Measurements from ENCODE around the gene STEEP1. TPM values are rescaled to one million over a fixed set of nuclear protein-coding genes. Genes with fewer than 3 reads are reported as not detected.

STEEP1 gene
- total and polyA plus RNA-seq, 2 of the 13 experiments (the other 11 are each of a cell fraction or from before 2014, with no cell fraction given), result 7.7 to 23.1 TPM

DNA sequence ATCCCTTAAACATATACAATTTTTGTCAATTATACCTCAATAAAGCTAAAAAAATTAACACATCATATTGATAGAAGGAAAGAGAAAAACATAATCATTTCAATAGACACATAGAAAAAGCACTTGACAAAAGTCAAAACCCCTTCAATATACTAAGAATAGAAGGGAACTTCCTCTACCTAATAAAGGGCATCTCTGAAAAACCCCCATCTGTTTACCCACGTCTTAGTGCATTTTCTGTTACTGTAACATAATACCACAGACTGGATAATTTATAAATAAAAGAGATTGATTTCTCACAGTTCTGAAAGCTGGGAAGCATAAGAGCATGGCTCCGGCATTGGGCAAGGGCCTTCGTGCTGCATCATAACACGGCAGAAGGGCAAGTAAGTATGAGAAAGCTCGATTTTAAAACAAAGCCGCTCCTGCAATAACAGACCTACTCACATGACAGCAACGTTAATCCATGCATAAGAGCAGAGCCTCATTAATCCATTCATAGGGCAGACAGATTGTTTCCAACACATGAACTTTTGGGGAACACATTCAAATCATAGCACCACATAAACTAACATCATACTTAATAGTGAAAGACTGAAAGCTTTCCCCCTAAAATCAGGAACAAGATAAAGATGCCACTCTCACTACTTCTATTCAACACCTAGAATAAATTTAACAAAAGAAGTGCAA, 15.7 kb downstream of the STEEP1 start (continued):
- no peak for TF ChIP-seq KDM5B (CRISPR knock-in tag; IDR thresholded peaks at IDR 0.05; ENCODE audit: borderline replicate concordance)
- TF ChIP-seq, protein P1, sequence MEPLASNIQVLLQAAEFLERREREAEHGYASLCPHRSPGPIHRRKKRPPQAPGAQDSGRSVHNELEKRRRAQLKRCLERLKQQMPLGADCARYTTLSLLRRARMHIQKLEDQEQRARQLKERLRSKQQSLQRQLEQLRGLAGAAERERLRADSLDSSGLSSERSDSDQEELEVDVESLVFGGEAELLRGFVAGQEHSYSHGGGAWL (CRISPR knock-in tag; IDR thresholded peaks at IDR 0.05), result no peak
- TF ChIP-seq ZNF124 (CRISPR knock-in tag; IDR thresholded peaks at IDR 0.05), result no peak
- TF ChIP-seq, protein P2, sequence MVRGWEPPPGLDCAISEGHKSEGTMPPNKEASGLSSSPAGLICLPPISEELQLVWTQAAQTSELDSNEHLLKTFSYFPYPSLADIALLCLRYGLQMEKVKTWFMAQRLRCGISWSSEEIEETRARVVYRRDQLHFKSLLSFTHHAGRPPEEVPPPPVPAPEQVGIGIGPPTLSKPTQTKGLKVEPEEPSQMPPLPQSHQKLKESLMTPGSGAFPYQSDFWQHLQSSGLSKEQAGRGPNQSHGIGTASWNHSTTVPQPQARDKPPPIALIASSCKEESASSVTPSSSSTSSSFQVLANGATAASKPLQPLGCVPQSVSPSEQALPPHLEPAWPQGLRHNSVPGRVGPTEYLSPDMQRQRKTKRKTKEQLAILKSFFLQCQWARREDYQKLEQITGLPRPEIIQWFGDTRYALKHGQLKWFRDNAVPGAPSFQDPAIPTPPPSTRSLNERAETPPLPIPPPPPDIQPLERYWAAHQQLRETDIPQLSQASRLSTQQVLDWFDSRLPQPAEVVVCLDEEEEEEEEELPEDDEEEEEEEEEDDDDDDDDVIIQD (CRISPR knock-in tag; IDR thresholded peaks at IDR 0.05; ENCODE audit: low read depth), result no peak
- TF ChIP-seq RELA (CRISPR knock-in tag; IDR thresholded peaks at IDR 0.05), result no peak
- TF ChIP-seq, protein P3, sequence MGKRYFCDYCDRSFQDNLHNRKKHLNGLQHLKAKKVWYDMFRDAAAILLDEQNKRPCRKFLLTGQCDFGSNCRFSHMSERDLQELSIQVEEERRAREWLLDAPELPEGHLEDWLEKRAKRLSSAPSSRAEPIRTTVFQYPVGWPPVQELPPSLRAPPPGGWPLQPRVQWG (CRISPR knock-in tag; IDR thresholded peaks at IDR 0.05; ENCODE audit: borderline replicate concordance, low read depth), result no peak
- TF ChIP-seq NPAS2 (CRISPR knock-in tag; IDR thresholded peaks at IDR 0.05; ENCODE audit: borderline replicate concordance), result no peak

DNA sequence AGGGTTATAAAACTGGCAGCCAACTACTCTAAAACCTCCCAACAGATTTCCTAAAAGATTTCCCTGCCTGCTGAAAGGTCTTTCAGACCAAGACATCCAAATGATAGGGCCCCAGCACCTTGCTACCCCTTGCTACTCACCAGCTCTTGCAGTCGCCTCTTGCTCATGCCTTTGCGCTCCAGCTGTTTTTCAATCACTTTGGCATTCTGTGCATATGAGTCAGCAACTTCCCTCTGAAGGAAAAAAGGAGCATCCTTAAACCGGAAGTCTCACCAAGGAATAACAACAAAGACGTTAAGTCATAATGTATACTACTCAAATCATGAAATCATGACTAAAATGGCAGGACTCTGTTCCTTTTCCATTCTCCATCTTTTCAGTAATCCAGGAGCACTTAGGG, 24.0 kb downstream of the STEEP1 start:
- no peaks in the 10 kb centered on the region for H3K79me2 ChIP-seq (ENCODE audit: insufficient read depth, low read length)
- no peak for DNase-seq (ENCODE audit: low spot score)
- intact Hi-C loops (cut with micrococcal nuclease; ENCODE audit: unreplicated experiment) (no loop called here), in situ Hi-C loops (cut with HindIII; ENCODE audit: extremely low pct_ligation_motif_present, low pct_unique_long_range_greater_than_20kb) (no loop called here)
- peaks cover 0 to 9% of the 10 kb centered on the region in 2 experiments; a peak in 3 of 5 replicates for H3K36me3 ChIP-seq (replicated peaks in 1 of 2; ENCODE audit: control insufficient read depth in 1 of 2, insufficient read depth in 2 of 2, low read length in 2 of 2)
- CTCF ChIA-PET (ENCODE audit: low intra/inter-chr PET ratio, low total read pairs), result no interaction called here
- BruUV-seq (replicated peaks), result no TSS peak
- no peaks in the 10 kb centered on the region for H3K9me3 ChIP-seq (ENCODE audit: low read length)
- ATAC-seq, result no peak
- no peak overlapping the region for H2AFZ ChIP-seq (ENCODE audit: low read length)
- POLR2A ChIA-PET, result no interaction called here
- H3K27ac ChIP-seq (ENCODE audit: extremely low read length, insufficient read depth, low read length), result no peak overlapping the region
- H3K4me1 ChIP-seq (ENCODE audit: insufficient read depth, low read length), result no peaks in the 10 kb centered on the region
- H3K4me3 ChIP-seq (replicated peaks in 1 of 3; ENCODE audit: insufficient read depth in 1 of 3, low read depth in 2 of 3, low read length in 3 of 3), result no peak overlapping the region
- no peak for FAIRE-seq
- H3K4me2 ChIP-seq (ENCODE audit: low read depth, low read length), result no peak overlapping the region
- H4K20me1 ChIP-seq (ENCODE audit: insufficient read depth, low read length), result no peaks in the 10 kb centered on the region
- H3K27me3 ChIP-seq (ENCODE audit: control insufficient read depth in 1 of 2, insufficient read depth in 2 of 2, low read length in 2 of 2), result no peaks in the 10 kb centered on the region
- no peak overlapping the region for H3K9ac ChIP-seq (ENCODE audit: insufficient read depth, low read depth, low read length)
- WGBS (ENCODE audit: low lambda C conversion rate), result 96% methylated on average over 4 of the region's 4 CpGs
- TF ChIP-seq, protein P4, sequence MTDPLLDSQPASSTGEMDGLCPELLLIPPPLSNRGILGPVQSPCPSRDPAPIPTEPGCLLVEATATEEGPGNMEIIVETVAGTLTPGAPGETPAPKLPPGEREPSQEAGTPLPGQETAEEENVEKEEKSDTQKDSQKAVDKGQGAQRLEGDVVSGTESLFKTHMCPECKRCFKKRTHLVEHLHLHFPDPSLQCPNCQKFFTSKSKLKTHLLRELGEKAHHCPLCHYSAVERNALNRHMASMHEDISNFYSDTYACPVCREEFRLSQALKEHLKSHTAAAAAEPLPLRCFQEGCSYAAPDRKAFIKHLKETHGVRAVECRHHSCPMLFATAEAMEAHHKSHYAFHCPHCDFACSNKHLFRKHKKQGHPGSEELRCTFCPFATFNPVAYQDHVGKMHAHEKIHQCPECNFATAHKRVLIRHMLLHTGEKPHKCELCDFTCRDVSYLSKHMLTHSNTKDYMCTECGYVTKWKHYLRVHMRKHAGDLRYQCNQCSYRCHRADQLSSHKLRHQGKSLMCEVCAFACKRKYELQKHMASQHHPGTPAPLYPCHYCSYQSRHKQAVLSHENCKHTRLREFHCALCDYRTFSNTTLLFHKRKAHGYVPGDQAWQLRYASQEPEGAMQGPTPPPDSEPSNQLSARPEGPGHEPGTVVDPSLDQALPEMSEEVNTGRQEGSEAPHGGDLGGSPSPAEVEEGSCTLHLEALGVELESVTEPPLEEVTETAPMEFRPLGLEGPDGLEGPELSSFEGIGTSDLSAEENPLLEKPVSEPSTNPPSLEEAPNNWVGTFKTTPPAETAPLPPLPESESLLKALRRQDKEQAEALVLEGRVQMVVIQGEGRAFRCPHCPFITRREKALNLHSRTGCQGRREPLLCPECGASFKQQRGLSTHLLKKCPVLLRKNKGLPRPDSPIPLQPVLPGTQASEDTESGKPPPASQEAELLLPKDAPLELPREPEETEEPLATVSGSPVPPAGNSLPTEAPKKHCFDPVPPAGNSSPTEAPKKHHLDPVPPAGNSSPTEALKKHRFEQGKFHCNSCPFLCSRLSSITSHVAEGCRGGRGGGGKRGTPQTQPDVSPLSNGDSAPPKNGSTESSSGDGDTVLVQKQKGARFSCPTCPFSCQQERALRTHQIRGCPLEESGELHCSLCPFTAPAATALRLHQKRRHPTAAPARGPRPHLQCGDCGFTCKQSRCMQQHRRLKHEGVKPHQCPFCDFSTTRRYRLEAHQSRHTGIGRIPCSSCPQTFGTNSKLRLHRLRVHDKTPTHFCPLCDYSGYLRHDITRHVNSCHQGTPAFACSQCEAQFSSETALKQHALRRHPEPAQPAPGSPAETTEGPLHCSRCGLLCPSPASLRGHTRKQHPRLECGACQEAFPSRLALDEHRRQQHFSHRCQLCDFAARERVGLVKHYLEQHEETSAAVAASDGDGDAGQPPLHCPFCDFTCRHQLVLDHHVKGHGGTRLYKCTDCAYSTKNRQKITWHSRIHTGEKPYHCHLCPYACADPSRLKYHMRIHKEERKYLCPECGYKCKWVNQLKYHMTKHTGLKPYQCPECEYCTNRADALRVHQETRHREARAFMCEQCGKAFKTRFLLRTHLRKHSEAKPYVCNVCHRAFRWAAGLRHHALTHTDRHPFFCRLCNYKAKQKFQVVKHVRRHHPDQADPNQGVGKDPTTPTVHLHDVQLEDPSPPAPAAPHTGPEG (CRISPR knock-in tag; IDR thresholded peaks at IDR 0.05), result no peak
- TF ChIP-seq CC2D1A (CRISPR knock-in tag; IDR thresholded peaks at IDR 0.05), result no peak
- TF ChIP-seq ZNF788 (CRISPR knock-in tag; IDR thresholded peaks at IDR 0.05; ENCODE audit: borderline replicate concordance), result no peak
- TF ChIP-seq, protein P5, sequence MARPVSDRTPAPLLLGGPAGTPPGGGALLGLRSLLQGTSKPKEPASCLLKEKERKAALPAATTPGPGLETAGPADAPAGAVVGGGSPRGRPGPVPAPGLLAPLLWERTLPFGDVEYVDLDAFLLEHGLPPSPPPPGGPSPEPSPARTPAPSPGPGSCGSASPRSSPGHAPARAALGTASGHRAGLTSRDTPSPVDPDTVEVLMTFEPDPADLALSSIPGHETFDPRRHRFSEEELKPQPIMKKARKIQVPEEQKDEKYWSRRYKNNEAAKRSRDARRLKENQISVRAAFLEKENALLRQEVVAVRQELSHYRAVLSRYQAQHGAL (CRISPR knock-in tag; IDR thresholded peaks at IDR 0.05; ENCODE audit: not compliant biosample characterization), result no peak
- TF ChIP-seq DNMT3B (CRISPR knock-in tag; conservative IDR thresholded peaks at IDR 0.05), result no peak
- no peak for TF ChIP-seq TEAD3 (CRISPR knock-in tag; optimal IDR thresholded peaks at IDR 0.05; ENCODE audit: borderline replicate concordance)
- TF ChIP-seq ZC3H13 (CRISPR knock-in tag; IDR thresholded peaks at IDR 0.05), result no peak

All from HepG2 (cell line).